CD4-positive, alpha-beta T cell treated with Interleukin-10 for 1 hour (primary cell): ENCODE measurements around the gene PORCN.
"Not testable (repeated sequence)": the region's sequence is repeated elsewhere in the genome, so short reads cannot be mapped to it uniquely, and the experiment has no call there.

ENCODE experiments used
- DNase-seq: peaks from one replicate; pipeline ENCODE4 v3.0.0-alpha.2; 2020

The PORCN gene

DNA sequence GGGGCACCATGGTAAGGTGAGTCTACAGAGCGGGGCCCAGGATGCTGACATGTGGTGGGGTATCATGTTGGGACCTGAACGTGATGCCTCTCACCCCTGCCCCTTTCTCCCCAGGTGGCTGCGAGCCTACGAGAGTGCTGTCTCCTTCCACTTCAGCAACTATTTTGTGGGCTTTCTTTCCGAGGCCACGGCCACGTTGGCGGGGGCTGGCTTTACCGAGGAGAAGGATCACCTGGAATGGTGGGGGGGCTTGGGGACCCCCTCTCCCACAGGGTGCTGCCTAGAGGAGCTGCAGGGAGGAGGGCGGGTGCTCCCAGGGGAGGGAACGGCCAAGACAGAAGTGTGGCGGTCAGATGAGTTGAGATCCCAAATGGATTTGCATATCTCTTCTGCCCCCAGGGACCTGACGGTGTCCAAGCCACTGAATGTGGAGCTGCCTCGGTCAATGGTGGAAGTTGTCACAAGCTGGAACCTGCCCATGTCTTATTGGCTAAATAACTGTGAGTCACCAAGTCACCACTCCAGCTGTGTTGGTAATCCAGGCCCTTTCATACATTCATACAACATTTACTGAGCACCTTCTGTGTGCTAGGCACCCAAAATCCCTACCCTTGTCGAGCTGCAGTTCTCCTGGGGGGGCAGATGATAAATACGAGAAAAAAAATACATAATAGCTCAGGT, 5.5 kb downstream of the PORCN start:
- no peak for DNase-seq

DNA sequence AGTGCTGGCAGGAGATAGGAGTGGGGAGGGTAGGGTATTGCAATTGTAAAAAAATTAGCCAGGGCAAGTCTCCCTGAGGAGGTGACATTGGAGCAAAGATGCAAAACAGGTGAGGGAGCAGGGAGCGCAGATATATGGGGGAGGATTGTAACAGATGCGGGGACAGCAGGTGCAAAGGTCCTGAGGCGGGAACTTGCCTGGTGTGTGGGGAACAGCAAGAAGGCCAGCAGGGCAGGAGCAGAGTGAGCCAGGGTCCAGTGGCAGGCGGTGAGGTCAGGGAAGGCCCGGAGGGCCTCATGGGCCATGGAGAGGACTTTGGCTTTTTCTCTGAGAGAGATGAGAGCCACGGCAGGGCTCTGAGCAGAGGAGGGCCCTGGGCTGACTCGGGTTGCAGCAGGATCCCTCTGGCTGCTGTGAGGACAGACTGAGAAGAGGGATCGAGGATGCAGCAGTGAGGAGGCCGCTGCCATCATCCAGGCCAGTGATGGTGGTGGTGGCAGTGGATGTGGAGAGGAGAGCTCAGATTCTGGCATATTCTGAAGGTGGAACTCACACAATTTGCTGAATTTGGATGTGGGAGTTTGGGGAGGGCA, 6.2 kb downstream of the PORCN start:
- DNase-seq, result no peak

DNA sequence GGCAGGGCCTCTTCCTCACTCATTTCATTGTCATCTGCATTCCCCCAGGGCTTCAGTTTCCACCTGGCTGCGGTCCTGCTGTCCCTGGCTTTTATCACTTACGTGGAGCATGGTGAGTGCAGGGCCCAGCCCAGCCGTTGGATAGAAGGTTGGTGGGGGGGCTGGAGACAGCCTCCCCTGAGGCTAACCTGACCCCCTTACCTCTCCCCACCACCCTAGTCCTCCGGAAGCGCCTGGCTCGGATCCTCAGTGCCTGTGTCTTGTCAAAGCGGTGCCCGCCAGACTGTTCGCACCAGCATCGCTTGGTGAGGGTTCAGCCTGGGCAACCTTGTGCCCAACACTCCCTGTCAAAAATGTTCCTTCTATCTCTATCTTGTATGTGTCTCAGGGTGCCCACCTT, 7.0 kb downstream of the PORCN start:
- DNase-seq, result no peak

DNA sequence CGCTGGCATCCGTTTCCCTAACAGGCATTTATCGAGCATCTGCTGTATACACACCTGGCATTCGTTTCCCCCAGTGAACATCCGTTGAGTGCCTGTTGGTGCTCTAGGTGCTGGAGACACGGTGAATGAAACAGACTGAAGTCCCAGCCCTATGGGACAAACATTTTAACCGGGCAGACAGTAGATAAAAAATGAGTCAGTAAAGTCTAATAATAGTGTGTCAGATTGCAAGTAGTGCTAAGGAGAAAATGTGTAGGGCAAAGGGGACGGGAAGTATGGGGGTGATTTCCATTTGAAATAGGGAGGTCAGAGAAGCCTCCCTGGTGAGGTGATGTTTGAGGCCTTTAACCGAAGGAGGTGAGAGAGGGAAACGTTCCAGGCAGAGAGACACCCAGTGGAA, 7.5 kb downstream of the PORCN start:
- DNase-seq, result no peak

DNA sequence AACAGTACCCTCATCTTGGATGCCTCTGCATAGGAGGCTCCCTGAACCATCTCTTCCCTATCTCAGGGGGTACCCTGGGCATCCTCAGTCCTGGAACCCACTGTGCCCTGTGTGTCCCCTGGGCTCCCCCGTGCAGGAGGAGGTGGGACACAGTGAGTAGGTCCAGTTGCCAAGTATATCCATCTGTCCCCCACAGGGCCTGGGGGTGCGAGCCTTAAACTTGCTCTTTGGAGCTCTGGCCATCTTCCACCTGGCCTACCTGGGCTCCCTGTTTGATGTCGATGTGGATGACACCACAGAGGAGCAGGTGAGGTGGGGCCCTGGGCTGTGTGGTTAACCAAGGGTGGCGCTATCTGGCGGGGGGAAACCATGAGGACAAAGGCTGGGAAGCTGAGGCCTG, 8.2 kb downstream of the PORCN start:
- DNase-seq, result no peak

DNA sequence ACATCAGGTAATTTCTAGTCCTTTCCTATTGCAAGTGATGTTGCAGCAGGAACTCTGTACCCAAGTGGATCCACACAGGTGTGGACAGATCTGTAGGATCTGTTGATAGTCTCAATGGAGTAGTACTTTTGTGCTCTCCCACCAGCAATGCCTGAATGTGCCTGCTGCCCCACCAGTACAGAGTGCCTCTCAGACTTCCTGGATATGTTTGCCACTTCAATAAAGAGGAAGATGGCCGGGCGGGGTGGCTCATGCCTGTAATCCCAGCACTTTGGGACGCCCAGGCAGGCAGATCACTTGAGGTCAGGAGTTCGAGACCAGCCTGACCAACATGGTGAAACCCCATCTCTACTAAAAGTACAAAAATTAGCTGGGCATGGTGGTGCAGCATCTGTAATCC, 10.7 kb downstream of the PORCN start:
- DNase-seq, result not testable (repeated sequence)

DNA sequence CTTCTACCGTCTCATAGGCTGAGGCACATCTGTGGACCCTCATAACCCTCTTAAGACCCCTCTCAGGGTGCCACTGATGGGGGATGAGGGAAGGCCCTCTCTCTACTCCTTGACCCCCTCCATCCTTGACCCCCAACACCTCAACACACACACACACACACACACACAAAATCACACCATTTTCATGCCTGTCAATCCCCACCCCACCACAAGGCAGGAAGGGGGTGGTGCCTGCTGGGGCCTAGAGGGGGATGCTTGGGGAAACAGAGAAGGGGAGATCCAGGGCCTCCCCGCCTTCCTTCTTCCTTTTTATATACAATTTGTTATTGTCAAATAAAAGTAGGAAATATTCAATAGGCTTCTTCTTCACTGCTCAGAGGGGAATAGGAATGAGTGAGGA, 11.7 kb downstream of the PORCN start:
- DNase-seq, result peak; percentile 34

DNA sequence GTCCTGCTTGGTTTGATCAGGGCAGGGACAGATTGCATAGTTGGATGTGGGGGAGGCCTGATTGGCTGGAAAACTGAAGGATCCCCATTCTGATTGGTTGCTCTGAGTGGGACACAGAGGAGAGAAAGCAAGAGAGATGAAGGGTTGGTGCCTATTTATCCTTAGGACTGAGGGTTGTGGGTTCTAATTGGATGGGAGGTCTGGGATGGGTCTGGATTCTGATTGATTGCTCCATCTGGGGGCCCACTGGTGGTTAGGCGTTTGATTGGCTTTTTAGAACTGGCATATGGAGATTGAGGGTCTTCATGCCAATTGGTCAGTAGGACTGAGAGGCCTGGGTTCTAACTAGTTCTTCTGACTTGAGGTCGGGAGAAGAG, 12.2 kb downstream of the PORCN start:
- DNase-seq, result peak; percentile 19

DNA sequence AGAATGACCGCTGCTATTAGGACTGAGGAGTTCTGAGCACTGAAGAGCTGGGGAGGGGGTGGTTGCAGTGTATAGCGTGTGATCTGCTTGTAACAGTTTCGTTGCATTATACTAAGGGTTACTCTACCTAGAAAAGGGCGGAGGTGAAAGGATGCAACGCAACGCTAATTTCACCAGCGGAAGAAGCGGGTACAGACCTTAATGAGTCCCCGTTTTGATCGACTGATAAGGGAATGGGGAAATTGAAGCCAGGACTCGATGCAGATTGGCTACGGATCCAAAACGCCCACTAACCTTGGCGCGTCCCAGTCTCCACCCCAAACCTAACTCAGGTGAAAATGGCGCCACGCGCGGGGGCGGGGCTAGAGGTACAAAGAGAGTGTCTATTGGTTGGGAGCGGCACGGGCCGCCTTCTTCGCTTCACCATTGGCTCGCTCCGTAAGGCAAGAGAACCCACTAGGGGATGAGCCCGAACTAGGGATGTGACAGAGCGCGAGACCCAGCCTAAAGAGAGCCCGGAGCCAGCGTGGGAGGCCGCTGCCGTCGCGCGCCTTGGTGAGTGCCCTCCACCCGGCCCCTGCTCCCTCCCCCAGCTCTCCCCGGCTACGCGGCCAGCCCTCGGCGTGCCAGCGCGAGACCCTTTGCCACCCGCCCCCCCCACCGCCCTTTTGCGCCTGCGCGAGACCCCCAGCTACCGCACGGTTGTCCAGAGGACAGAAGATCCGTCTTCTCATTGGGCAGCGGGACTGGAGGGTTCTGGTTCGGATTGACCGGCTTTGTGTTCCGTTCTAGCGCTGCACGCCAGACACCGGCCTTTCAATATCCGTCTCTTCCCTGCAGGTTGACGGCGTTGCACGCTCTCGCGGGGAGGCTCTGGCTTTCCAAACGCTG, 12.8 kb downstream of the PORCN start, which contains the start of gene EBP:
EBP (plus strand) TSS at position 456 of the 891 bp plus-strand sequence. CDS start 1,964 bp downstream, outside the sequence.
- DNase-seq, result peak; percentile 97

DNA sequence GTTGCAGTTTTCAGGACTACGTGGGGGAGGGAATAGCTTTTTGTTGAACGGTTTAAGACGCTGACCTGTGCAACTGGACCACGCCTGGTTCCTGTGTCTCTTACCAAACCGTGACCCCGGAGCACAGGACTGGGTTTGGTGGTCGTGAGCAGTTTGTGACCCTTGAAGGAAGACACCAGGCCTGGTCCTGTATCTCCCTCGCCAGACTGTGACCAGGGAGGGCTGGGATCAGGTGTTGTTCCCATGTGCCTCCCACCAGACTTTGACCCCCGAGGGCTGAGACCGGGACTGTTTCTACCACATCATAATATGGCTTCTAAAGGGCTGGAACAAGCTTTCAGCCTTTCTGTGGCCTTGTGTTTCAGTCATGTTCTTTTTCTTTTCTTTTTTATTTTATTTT, 13.5 kb downstream of the PORCN start:
- no peak for DNase-seq

DNA sequence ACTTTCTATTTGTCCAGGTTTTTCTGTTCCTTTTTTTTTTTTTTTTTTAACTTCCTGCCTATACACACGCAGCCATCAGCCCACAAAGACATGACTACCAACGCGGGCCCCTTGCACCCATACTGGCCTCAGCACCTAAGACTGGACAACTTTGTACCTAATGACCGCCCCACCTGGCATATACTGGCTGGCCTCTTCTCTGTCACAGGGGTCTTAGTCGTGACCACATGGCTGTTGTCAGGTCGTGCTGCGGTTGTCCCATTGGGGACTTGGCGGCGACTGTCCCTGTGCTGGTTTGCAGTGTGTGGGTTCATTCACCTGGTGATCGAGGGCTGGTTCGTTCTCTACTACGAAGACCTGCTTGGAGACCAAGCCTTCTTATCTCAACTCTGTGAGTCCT, 14.9 kb downstream of the PORCN start:
- DNase-seq, result no peak

DNA sequence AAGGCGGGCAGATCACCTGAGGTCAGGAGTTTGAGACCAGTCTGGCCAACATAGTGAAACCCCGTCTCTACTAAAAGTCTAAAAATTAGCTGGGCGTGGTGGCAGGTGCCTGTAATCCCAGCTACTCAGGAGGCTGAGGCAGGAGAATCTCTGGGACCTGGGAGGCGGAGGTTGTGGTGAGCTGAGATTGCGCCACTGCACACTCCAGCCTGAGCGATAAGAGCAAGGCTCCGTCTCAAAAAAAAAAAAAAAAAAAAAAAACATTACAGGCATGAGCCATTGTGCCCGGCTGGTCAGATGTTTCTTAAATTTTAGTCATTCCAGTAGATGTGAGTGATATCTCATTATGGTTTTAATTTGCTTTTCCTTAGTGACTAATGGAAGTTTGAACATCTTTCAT, 17.1 kb downstream of the PORCN start:
- DNase-seq, result not testable (repeated sequence)

DNA sequence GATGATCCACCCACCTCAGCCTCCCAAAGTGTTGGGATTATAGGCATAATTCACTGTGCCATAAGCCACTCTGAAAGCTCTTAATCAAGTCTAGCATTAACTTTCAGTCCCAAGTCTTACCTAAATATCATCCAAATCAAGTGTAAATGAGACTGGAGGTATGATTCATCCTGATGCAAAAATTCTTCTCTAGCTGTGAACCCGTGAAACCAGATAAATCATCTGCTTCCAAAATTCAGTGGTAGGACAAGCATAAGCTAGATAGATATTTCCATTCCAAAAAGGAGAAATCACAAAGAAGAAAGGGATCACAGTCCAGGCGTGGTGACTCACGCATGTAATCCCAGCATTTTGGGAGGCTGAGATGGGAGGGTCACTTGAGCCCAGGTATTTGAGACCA, 21.9 kb downstream of the PORCN start:
- no peak for DNase-seq

DNA sequence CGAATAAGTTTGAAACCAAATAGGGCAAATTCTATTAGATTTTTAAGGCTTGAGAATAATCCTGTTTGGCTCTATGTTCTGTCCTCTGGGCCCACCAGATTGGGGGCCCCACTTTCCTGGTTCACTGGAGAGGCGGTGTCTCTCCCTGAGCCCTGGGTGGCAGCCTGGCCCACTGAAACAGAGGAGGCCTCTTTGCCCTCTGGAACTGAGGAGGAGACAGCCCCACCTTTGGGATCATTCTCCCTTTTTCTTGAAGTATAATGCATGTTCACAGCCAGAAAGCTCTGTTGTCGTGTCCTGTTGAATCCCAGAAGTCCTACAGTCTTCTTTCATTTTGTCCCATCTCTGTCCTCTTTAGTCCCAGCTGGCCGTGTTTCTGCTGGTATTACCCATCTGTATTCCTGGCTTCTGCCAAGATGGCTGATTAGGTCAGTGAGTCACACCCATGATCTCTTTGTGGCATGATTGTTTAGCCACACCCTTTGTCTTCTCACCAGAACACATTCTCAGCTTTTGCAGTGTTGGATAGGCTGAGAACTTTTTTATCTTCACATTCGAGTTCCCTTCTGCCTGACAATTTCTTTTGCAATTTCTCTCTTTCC, 22.7 kb downstream of the PORCN start:
- DNase-seq, result peak; percentile 36

DNA sequence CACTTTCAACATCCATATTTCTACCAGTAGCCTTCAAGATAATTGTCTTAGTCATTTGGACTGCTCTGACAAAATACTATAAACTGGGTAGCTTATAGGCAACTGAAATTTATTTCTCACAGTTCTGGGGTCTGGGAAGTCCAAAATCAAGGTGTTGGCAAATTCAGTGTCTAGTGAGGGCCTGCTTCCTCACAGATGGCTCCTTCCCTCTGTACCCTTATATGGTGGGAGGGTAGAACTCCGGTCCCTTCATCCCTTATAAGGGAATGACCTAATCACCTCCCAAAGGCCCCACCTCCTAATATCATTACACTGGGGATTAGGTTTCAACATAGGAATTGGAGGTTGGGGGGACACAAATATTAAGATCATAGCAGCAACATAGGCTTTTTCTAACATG, 23.4 kb downstream of the PORCN start:
- DNase-seq, result no peak

DNA sequence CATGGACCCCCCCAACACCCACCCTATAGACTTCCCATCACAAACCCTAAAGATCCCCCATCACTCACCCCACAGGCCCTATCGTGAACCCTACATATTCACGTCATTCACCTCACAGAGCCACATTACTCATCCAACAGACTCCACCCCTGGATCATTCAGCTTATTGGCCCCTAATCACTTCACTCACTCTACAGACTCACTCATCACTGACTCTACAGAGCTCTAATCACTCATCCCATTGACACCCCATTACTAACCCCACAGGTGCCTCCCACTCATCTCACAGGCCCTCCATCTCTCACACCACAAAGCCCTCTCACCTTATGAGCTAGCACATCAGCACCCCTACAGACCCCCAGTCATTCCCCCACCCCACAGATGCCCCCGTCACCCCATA, 24.4 kb downstream of the PORCN start:
- no peak for DNase-seq

DNA sequence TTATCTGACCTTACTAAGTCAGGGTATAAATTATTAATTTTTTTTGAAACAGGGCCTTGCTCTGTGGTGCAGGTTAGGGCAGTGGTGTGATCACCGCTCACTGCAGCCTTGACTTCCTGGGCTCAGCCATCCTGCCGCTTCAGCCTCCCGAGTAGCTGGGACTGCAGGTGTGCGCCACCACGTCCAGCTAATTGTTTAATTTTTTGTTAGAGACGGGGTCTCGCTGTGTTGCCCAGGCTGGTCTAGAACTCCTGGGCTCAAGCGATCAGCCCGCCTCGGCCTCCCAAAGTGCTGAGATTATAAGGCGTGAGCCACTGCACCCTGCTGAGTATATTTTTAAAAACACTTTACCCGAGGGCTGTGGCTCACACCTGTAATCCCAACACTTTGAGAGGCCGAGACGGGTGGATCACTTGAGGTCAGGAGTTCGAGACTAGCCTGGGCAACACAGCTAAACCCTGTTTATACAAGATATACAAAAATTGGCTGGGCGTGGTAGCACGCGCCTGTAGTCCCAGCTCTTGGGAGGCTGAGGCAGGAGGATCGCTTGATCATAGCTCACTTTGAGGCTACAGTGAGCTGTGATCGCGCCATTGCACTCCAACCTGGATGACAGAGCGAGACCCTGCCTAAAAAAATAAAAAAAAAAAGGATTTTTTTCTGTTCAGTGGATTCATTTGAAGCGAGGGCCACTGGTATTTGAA, 30.0 kb downstream of the PORCN start:
- no peak for DNase-seq

DNA sequence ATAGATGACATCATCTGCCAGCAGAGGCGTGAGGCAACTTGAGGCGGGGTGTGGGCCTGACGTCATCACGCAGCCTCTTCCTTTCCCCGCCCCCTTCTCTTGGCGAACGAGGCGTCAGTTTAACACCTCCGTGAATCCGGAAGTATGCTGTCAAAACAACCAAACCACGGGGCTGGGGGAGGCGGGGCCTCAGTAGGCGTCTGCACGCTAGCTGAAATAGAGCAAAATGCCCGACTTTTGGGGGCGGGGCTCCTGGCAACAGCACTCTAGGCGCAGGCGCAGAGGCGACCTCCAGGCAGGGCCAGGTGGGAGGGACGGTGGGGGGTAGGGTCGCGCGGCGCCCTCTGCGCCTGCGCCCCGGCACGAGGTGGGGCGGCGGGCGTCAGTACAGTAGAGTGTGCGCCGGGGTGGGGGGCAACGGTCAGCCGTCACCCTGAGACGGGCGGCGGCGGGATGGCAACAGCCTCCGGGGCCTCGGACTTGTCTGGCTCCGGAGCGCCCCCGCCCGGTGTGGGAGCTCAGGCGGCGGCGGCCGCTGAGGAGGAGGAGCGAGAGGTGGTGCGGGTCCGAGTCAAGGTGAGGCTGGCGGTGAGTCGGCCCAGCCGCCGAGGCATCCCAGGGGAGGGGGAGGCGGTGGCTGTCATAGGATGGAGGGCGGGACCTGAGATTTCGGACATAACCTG, 30.7 kb downstream of the PORCN start, which contains the start of gene TBC1D25:
TBC1D25 (plus strand) TSS at position 370 of the 683 bp plus-strand sequence; CDS start at position 454, 84 bp downstream.
- peak; percentile 98 for DNase-seq

DNA sequence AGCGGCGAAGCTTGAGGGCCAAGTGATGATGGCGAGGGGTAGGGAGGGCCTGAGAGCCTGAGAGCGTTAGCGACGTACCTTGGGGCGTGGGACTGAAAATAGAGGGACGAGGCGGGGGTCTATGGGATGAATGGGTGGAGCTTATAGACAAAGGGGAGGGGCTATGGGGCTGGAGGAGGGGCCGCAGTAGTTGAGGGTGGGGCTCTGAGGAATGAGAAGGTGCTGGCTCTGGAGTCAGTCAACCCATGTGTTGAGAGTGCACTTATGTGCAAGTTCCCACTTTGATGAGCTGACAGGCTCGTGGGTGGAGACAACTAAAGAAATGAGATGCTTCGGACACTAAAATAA, 31.2 kb downstream of the PORCN start:
- DNase-seq, result peak; percentile 75

DNA sequence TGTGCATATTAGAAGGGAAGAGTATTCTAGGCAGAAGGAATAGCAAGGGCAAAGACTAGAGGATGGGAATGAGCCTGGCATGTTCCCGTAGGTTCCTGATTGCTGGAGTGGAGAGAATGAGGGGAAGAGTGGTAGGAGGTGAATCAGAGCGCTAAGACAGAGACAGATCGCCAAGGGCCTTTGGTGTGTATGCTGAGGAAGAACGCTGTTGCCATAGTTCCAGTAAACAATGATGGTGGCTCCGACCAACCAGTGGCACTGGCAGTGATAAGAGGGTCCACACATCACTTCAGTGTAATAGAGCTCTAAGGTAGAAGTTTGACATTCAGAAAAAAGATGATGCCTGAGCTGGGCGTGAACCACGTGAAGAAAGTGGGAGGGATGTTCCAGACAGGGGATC, 31.7 kb downstream of the PORCN start:
- peak; percentile 28 for DNase-seq

DNA sequence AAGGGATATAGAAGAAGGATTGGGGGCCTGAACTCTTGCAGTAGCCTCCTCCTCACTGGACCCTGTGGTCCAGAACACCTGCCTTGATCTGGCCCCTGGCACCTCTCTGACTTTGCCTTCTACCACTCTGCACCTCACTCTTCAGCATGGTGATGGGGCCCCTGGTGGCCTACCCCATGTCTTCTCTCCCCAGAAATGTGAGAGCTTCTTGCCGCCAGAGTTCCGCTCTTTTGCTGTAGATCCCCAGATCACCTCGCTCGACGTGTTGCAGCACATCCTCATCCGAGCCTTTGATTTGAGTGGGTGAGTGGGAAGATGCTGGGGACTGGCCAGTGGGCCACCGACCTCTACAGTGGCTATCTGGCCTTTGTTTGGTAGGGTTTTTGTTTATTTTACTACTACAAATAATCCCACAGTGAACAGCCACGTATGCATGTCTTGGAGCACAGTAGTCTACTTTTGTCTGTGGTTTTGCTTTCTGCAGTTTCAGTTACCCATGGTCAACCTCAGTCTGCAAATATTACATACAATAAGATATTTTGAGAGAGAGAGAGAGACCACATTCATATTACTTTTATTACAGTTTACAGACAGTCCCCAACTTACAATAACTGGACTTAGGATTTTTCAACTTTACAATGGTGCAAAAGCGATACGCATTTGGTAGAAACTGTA, 32.5 kb downstream of the PORCN start:
- DNase-seq, result peak; percentile 12

DNA sequence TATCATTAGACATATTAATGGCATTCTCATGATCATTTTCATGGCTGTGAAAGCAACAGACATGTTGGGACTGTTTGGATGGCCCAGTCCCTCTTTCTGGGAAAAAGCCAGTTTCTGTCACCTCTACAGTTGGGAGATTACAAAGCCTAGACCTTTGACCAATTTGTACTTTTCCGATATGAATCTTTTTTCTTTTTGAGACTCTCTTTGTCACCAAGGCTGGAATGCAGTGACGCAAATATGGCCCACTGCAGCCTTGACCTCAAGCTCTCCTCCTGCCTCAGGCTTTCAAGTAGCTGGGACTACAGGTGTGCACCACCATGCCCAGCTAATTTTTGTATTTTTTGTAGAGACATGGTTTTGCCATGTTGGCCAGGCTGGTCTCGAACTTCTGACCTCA, 40.1 kb downstream of the PORCN start:
- DNase-seq, result no peak
